Measurements from ENCODE around the gene DIRAS1.

The DIRAS1 gene, protein sequence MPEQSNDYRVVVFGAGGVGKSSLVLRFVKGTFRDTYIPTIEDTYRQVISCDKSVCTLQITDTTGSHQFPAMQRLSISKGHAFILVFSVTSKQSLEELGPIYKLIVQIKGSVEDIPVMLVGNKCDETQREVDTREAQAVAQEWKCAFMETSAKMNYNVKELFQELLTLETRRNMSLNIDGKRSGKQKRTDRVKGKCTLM

DNA sequence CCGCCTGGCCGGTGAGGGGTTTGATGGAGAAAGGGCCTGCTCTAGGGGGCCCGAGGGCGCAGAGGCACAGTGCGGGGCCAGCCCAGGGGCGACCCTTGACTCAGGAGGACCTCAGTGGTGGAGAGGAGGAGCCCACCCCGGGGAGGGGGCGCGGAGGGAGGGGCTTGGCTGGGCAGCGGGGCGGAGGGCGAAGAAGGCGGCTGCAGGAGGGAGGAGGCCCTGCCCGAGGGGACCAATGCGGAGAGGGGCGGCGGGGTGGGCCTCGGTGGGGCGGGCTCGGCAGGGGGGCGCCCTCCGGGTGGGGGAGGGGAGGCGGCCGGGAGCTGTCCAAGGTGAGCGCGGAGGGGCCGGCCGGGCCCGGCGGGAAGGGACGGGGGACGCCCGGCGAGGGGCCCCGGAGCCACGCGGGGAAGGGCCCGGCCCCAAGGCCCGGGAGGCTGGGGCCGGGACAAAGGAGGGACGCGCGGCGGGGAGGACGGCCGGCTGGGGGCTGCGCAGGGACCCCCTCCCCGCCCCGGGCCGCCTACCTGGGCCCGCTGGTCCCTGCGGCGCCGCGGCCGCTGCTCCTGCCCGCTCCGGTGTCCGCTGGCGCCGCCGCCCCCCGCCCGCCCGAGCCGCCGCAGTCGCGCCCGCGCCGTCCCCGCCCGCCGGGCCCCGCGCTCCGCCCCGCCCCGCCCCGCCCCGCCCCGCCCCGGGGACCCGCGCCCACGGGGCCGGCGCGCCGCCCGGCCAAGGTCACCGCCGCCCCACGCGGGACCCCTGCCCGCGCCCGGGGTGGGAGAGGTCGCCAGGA lies at the start of gene DIRAS1:
DIRAS1 (minus strand) TSS at position 596 of the 793 bp plus-strand sequence. CDS start 3,566 bp downstream, outside the sequence.
- FAIRE-seq, result no peak

DNA sequence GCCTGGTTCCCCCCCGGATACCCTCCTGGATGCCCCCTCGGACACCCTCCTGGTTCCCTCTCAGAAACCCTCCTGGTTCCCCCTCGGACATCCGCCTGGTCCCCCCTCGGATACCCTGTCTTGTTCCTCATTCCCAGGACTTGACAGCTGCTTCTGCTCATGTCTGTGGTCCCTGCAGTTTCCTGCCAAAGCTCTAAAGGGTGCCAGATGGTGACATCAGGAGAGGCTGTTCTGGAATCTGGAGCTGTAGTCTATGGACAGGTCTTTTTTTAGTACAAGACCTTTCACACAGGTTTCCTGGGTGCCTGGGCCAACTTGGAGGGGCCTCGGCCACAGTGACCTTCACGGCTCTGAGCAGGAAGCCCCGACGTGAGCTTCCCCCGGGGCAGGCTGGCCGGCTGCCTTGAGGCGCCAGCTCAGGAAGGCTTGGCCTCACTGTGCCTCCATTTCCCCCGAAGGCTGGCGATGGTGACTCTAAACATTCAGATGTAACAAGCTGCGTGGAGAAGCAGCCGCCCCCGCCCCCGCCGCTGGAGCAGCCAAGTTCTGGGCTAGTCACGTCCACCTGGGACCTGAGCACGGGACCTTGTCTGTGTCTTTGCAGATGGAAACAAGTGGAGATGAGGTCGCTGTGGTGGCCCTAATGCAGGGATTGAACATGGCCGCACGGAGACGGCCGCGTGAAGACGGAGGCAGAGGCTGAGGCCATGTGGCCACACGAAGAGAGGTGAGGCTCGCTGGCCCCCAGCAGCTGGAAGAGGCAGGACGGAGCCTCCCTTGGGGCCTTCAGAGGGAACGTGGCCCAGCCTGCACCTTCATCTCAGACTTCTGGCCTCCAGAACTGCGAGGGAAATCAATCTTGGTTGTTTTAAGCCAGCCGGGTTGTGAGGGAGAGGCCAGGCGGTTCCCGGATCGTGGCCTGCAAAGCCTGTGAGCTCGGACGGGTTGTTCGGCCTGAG lies 49.2 kb upstream of the DIRAS1 start:
- no peak for FAIRE-seq

DNA sequence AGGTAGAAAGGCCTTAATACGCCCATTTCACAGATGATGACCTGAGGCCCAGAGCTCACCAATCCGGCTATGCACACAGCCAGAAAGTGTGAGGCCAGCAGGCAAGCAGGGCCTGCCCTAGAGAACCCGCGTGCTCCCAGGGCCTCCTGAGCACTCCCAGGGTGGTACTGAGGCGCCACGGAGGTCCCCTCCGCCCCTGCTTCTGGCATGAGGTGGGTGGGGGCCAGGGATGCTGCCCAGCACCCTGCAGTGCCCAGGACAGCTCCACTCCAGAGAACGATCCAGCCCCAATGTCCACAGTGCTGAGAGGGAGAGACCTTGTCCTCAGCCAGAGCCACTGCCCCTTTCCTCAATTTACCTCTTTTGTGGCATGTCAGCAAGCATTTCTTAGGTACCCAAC lies 48.0 kb upstream of the DIRAS1 start:
- FAIRE-seq, result no peak

DNA sequence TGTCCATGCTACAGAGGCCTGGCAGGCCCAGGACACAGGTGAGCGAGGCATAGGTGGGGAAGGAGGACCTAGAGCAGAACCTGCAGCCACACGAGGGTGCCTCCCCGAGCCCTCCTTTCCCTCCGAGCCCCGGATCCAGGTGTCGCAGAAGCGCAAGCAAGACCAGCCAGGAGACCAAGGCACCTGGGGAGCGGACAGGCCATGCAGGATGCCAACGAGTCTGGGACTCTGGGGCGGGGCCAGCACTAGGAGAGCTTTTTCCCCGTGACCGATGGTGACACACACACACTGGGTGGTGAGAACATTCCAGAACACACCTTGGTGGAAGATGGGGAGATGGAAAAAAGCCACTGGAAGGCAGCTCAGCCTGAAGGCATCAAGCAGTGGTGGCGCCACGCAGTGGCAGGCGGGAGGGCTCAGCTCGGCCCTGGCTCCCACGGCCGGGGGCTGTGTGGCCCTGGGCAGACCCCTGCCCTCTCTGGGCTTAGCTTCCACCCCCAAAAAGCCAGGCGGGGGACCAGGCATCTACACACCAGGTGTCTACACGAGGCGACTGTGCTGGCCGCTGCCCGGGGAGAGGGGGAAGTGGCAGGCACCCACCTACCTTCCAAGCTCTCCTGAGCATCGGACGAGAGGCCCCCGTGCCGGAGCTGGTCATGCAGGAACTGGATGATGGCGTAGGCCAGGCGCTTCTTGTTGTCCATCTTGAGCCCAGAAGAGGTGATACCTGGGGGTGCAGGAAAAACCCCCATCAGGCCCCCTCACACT lies 47.4 kb upstream of the DIRAS1 start:
- no peak for FAIRE-seq

DNA sequence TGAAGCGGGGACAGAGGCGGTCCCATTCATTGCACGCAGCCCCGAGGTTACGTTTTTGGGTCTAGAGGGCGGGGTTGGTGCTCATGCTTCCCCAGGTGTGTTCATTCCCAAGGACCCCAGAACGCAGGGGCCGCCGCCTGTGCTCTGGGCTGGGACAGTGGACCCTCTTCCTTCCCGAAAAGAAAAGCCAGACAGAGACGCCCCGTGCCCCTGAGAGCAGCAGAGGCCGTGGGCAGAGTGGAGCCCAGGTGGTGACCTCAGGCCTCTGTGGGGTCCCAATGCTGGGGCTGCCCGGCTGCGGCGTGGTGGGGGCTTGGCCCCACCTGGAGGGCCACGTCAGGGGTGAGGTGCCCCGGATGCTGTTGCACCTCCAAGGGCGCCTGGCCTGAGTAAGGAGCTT lies 46.5 kb upstream of the DIRAS1 start:
- no peak for FAIRE-seq

DNA sequence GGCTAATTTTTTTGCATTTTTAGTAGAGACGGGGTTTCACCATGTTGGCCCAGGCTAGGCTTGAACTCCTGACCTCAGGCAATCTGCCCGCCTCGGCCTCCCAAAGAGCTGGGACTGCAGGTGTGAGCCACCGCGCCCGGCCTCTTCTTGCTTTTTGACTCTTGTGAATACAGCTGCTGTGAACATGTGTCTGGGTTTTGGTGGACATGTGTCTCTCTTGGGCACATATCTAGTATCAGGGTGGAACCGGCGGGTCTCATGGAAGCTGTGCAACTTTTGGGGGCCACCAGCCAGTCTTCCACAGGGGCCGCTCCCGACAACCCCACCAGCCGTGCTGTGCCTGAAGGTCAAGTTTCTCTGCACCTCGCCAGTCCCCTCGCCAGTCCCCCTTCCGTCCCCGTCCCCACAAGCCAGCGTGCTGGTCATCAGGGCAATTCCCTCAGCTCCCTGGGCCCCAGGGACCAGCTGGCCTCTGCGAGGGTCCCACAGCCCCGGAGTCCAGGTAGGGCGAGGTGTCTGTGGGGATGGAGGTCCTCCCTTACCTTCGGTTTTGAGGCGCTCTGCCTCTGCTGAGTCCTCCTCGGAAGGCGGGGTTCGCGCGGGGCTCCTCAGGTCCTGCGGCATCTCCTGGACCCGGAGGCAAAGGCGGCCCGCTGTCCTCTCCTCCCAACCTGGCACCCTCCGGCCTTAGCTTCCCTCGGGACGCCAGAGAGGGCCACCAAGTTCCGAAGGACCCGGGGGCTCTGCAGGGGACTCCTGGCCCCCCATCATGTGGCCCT lies 45.6 kb upstream of the DIRAS1 start:
- FAIRE-seq, result no peak

DNA sequence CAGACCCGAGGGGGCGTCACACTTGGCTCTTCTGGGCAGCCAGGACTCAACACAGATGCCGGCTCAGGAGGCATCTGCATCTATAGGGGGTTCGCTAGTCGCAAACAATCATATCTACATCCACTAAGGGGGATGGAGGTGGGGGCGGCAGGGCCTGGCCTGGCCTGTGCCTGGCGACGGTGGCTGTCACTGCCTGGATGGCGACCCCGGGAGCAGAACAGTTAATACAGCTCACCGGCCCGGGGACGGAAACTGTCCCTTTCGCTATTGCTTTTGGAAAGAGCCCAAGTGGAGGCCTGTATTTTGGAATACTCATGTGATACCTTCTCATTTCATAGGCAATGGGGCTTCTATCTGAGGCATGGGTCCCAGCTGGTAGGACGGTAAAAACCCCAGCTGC lies 44.2 kb upstream of the DIRAS1 start:
- no peak for FAIRE-seq

DNA sequence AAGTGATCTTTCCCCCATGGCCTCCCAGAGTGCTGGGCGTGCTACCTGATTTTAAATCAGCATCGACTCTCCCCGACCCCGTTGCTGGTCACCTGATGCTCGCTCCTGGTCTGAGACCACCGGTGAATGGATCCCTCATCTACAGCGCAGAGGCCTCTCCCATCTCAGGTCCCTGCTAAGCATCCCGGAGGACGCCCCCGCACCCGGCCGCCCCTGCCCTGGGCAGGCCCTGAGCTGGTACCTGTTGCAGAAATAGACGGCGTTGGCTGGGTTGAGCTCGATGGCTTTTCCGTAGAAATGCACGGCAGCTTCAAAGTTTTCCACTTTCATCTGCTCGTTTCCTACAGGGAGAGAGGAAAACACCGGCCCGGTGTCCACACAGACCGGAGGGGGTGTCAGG lies 43.8 kb upstream of the DIRAS1 start:
- FAIRE-seq, result no peak

DNA sequence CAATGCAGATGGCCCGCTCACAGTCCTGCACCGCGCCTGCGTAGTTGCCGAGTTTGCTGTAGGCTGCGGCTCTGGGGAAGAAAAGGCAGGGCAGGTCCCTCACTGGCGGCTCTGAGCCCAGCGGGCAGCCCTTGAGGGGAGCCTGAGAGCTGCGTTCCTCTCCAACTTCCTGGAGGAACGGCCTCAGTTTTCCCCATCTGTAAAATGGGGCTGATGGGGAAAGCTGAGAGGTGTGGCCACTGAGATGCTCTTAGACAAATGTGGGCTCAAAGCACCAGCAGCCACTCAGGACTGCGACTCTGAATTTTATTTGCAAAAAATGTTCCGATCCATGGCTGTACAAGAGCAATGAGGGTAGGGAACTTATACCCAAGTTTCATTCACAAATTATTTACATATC lies 42.5 kb upstream of the DIRAS1 start:
- FAIRE-seq, result no peak

DNA sequence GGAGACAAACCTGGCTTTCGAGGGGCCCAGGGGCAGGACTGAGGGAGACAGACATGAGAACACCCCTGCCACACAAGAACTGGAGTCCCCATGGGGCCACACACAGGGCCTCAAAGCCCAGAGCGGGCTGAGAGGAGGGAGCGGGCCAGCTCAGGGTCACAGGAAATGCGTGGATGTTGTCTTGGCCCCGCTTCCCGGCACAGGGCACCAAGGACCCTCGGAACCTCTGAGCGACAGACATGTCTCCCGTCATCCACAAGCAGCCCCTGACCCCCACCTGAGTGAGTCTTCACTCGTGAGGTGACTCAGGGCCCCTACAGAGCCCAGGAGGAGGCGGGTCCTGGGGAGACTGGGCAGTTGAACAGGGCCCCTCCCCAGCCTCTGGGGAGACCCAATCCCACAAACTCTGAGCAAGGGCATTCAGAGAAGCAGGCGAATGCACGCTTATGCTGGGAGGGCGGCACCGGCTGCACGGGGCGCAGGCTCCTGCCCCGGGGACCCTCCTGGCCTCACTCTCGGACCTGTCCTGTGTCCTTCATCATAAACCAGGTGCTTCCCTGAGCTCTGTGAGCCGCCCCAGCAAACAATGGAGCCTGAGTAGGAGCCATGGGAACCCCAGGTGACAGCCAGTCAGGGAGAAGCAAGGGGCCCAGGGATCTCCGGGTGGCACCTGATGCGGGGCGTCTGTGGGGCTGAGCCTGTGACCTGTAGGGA lies 41.8 kb upstream of the DIRAS1 start:
- FAIRE-seq, result no peak

DNA sequence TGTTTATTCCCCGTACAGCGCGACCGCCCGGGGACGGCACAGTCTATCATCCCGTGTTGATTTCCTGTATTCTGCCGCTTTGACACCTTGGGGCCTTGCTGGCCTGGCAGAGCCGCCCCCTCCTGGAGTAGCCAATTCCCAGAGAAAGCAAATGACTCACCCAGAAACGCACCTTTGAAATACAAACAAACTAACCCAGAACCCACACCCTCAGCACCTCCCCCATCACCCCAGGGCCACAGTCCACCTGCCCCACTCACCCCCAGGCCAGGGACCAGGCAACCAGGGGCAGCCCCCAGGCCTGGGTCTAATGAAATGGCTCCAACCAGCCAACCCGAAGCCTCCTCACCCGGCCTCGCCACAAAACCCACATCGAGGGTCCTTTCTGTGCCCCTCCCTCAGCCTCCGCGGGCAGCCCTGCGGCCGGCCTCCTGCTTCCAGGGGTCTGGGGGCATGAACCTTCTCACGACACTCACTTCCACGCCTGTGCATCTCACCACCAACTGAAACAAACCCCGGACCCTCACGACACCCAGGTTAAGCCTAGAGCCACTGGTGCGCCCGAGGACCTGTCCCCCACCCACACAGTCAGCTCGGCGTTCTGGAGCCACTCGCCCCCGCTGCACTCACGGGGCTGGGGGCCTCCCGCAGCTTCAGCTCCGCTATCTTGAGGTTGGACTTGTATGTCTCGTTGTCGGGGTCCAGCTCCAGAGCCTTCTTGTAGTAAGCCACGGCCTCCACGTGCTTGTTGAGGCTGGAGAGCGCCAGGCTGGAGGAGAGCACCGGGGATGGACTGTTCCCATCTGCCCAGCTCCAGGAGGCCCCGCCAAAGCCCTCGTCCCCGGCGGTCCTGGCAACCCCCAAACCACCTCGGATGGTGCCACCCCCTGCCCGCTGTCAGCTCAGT lies 41.0 kb upstream of the DIRAS1 start:
- FAIRE-seq, result no peak

DNA sequence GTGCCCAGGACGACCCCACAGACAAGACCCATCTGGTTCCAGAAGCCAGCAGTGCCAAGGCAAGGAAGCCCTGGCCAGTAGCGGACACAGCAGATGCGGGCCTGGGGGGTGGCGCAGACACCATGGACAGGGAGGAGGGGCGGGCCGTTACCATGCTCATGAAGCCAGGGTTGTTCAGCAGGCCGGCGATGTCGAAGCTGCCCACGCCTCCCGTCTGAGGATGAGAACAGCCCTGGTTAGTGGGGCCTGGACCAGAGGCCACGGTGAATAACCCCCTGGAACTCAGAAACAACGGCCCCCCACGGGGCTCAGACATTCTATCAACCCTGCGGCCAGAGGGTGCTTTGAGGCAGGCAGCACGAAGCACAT lies 40.1 kb upstream of the DIRAS1 start:
- FAIRE-seq, result no peak

DNA sequence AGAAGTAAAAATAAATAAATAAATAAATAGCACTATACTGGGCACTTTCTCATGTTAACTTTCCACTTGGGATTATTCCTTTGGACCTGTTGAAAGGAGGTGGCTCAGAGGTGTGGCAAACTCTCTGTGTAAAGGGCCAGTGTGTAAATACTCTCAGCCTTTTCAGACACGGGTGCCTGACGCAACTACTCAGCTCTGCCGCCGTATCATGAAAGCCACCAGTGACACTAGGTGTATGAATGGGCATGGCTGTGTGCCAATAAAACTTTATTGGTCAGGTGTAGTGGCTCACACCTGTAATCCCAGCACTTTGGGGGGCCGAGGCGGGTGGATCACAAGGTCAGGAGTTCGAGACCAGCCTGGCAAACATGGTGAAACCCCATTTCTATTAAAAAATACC lies 38.8 kb upstream of the DIRAS1 start:
- no peak for FAIRE-seq

DNA sequence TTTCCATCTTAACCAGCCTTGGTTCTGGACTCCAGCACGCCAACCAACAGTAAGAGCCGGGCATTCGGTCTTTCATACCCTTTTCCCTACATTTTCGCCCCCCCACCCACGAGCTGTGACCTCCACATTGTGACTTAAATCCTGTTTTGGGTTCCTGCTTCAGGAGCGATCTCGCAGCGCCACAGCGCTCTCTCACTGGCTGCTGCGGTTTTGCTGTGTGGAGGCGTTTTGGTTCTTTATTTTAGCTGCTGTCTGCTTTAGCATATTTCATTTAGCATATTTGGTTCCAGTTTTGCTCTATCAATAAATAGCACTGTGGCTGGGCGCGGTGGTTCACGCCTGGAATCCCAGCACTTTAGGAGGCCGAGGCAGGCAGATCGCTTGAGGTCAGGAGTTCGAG lies 38.2 kb upstream of the DIRAS1 start:
- no peak for FAIRE-seq

DNA sequence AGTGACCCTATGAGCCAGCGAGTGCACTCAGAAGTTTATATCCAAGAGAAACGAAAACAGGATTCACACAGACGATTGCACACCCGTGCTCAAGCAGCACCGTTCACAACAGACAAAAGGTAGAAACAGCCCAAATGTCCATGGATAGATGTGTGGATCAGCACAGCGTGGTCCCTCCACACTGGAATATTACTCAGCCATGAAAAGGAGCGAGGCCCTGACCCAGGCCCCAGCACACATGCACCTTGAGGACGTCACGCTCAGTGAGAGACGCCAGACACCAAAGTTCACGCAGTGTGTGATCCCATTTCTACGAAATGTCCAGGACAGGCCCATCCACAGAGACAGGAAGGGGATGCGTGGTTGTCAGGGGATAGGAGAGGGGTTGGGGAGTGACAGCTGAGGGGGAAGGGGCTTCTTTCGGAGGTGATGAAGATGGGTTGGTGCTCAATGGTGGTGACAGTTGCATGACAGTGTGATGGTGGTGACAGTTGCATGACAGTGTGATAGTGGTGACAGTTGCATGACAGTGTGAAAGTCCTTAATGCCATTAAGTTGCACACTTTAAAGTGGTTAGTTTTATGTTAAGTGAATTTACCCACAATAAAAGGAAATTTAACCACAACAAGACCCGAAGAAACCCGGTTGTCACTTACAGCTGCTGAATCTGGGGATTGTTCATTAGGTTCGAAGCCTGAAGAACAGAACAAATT lies 37.6 kb upstream of the DIRAS1 start:
- FAIRE-seq, result no peak

DNA sequence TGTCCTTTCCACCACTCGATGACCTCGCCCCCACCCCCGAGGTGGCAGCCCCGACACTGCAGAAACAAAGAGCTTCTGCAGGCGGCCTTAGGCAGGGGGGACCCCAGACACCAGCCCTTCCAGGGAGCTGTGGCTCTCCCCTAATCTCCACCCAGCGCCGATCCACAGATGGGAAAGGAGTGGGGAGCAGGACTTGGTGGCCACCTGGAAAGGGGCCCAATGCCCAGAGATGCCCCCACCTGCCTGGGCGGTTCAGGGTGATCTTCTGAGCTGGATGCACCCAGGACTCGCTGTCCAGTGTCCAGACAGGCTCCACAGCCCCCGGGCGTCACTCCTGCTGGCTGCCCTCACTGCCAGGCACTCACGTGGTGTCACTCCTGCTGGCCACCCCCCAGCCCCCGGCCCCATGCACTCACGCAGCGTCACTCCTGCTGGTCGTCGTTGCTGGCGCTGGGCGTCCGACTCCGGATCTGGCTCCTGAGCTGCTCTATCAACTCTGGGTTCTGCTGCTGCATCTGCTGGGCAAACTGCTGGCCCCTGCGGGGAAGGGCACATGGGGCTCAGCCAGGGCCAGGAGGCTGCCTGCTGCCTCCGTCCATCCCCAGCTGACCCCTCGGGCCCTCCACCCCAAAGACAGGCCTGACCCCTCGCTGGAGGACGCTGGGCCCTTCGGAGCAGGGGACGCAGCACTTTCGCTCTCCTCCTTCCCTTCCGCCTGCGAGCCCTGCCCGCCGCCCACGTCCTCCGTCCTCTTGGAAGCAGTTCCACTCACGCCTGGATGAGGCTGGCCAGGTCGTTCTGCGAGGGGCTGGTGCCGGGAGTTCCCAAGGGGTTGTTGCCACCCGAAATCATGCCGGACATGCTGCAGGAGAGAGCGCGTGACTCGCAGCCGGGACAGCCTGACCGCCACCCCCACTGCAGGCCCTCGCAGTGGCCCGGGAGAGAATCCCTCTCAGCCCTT lies 36.0 kb upstream of the DIRAS1 start:
- FAIRE-seq, result no peak

DNA sequence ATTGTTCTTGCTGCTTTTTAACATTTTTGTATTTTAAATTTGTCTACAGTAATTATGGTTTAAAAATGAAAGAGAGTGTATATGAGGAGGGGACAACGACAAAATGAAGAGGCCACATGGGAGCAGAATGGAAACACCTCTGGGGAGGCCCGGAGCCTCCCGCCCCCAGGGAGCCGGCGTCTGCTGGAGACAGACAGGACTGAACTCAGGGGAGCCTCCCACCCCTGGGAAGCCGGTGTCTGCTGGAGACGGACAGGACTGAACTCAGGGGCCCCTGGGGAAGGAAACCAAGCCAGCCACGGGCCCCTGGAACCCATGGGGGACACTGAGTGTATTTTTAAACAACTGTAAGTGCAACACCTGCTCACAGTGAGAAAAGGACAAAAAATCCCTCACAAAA lies 35.3 kb upstream of the DIRAS1 start:
- FAIRE-seq, result no peak

DNA sequence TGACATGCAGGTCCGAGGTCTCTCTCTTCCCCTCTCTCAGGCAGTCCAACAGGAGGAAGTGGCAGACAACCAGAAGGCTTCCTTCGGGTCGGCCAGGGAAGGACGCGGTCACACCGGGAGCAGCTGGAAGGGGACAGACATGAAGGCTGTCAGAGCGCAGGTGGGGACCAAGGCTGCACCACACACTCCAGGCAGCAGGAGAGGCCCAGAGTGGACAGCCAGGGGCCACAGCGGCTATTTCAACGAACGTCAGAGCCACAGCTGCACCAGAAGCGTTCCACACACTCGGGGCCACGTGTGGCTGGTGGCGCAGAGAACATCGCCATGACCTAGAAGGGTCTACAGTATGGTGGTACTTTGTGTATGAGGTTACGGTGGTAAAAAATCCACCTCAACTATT lies 34.6 kb upstream of the DIRAS1 start:
- FAIRE-seq, result no peak

DNA sequence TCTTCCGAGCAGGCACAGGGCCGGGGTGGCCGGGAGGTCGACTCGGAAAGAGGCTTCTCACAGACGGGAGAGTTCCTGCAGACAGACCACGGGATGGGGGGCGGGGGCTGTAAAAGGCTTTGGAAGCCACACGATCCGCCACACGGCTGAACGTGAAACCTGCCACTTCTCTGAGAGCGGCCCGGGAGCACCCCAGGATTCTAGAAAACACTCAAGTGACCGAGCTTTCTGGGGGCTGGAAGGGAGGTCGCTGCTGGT lies 34.2 kb upstream of the DIRAS1 start:
- FAIRE-seq, result no peak

All from colon (tissue), 2 donors.